Activated CD4-positive, alpha-beta T cell treated with anti-CD3 and anti-CD28 coated beads, Interleukin-2, amount 10 ng/mL, durations not matched to agents 7 days and 5 days (primary cell): ENCODE measurements around the gene IFRD1. TPM values are rescaled to one million over a fixed set of nuclear protein-coding genes. Genes with fewer than 3 reads are reported as not detected.

Experiments used
- CTCF ChIA-PET: fragments of 350-600 bp; sonication (Branson Sonifier 250); formaldehyde crosslinking; loops from one replicate; lab custom pipeline; 2021; ENCODE audit warnings: antibody characterized with exemption; lab: Charles Lee
- POLR2A ChIA-PET: fragments of 350-600 bp; sonication (Branson Sonifier 250); formaldehyde crosslinking; loops from one replicate; lab custom pipeline; 2021; ENCODE audit warnings: antibody characterized with exemption; lab: Charles Lee
- DNase-seq: peaks from one replicate; pipeline ENCODE4 v3.0.0-alpha.2; 2020
- H3K27ac Mint-ChIP-seq: one replicate; pipeline ENCODE4 v1.8.0; 2021; ENCODE audit warnings: mild to moderate bottlenecking, moderate library complexity, mixed read lengths
- H3K27me3 Mint-ChIP-seq: one replicate; pipeline ENCODE4 v1.8.0; 2021; ENCODE audit warnings: mixed read lengths
- H3K36me3 Mint-ChIP-seq: one replicate; pipeline ENCODE4 v1.8.0; 2021; ENCODE audit warnings: low read depth, mixed read lengths
- H3K4me1 Mint-ChIP-seq: one replicate; pipeline ENCODE4 v1.8.0; 2021; ENCODE audit warnings: mixed read lengths
- H3K4me3 Mint-ChIP-seq: one replicate; pipeline ENCODE4 v1.8.0; 2021; ENCODE audit warnings: mild to moderate bottlenecking, moderate library complexity, mixed read lengths
- H3K9me3 Mint-ChIP-seq: one replicate; pipeline ENCODE4 v1.8.0; 2021; ENCODE audit warnings: mixed read lengths
- total RNA-seq, 2 experiments: library from RNA; stranded (reverse); gene quantifications; one replicate each; pipeline ENCODE4 v1.2.3, GENCODE V29; 2021

Gene IFRD1
- total RNA-seq, 2 experiments from 2014 or later, result 26.5 to 28.6 TPM

DNA sequence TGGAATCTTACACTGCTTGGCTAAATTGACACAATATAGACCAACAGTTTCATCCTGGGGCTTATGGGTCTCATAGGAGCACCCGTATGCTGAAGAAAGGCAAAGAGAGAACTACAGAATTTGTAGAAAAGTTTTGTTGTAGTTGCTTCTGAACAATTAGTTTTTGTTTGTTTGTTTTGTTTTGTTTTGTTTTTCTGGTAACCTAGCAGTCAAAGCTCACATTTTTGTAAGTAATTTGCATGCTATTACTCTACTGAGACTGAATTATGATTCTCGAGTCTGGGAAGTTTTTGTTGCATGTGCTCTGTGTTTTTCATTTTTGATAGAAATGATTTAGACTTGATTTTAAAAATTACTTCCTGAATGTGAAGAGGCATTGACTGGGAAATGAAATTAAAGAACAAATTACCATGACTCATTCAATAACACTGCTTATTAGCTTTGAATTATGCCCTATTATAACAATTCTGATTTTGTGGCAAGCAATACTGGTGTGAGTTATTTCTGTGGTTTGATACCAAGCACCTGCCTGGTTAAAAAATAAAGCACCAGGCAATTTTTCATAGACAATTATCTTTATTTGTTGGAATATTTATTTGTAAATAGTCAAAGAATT lies 31.0 kb downstream of the IFRD1 start:
- Mint-ChIP-seq H3K9me3 (no peaks in the 10 kb centered on the region), H3K27ac (no peak overlapping the region), H3K4me1 (peaks cover 7% of the 10 kb centered on the region), H3K27me3 (no peaks in the 10 kb centered on the region), H3K36me3 (peaks cover under 1% of the 10 kb centered on the region), H3K4me3 (no peak overlapping the region)
- ChIA-PET CTCF (no interaction called here), POLR2A (no interaction called here)
- DNase-seq, result no peak

DNA sequence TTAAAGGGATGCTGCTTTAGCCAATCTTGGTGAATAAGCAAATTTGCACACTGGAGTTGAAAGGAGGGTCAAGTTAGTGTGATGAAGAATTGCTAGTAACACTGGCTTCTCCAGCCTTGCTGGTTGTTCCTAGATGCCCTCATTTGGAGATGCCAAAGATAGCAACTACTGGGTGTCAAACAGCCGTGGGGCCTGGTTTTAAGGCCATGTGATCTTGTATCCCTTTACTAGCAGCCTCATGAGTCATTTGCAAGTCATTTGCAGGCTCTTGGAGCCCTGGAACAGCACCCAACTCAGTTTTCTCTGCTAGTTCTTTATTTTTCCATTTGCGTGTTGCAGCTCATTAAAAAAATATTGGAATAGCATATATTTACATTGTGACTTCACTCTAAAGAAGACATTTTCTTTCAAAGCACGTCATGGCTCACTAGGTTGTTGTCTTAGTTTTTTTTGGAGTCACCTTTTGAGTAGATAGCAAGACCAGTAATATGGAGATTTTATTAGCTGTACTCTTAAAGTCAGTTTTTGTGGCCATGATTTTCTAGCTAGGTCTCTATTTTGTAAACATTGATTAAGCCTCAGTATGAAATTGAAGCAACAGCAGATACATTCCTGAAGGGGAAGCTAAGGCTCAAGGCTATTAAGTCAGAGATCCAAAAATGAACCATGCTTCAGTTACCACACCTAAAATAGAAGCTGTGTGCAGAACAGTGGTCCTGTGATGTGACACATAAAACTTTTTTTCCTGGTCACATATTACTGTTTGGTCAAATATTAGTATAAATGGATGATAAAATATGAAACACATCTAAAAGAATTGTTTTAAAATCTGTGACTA lies 31.8 kb downstream of the IFRD1 start:
- Mint-ChIP-seq H3K27me3 (no peaks in the 10 kb centered on the region), H3K4me3 (no peak overlapping the region), H3K36me3 (no peaks in the 10 kb centered on the region), H3K4me1 (peaks cover 7% of the 10 kb centered on the region), H3K9me3 (no peaks in the 10 kb centered on the region), H3K27ac (no peak overlapping the region)
- ChIA-PET CTCF (no interaction called here), POLR2A (no interaction called here)
- DNase-seq, result no peak

DNA sequence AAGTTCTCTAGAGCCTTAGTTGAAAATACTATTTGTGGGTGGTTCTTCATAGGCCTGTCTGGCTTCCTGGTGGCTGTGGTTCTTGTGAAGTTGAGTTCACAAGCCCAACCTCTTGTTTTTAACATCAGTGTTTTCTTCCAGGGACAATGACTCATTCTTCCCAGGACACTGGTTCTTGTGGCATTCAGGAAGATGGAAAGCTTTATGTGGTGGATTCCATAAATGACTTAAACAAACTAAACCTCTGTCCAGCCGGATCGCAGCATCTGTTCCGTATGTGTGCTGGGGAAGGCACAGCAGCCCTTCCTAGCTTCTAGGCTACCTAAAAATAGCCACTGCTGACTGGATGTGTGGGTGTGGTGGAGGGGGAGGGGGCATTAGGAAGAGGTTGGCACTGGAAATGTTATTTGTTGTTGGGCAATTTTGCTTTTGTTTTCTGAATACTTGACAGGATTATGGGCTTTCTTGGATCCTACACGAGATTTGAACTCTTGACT lies 34.5 kb downstream of the IFRD1 start:
- no peak for DNase-seq
- Mint-ChIP-seq H3K36me3 (no peaks in the 10 kb centered on the region), H3K9me3 (no peaks in the 10 kb centered on the region), H3K4me3 (no peak overlapping the region), H3K27me3 (no peaks in the 10 kb centered on the region), H3K27ac (no peak overlapping the region), H3K4me1 (peaks cover 7% of the 10 kb centered on the region)
- ChIA-PET CTCF (no interaction called here), POLR2A (no interaction called here)

DNA sequence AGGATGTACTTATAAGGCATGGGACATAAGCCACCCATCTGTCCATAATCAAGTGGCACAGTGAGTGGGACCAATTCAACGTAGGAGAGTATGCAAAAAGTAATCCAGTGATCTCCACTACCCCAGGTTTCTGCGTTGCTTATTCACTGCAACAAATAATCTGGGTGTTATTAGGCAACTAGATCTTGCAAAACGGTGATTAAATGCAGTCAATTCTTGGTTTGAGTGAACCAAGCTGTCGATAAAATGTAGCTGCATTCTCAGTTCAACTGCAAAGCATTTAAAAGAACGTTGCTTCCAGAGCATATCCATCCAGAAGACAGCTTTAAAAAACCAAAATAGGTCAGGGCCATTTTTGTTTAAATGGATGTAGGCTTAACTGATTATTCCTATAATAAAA lies 35.5 kb downstream of the IFRD1 start:
- no peaks in the 10 kb centered on the region for H3K36me3 Mint-ChIP-seq
- no peak overlapping the region for H3K27ac Mint-ChIP-seq
- H3K27me3 Mint-ChIP-seq, result no peaks in the 10 kb centered on the region
- no peak overlapping the region for H3K4me3 Mint-ChIP-seq
- no peak for DNase-seq
- POLR2A ChIA-PET, result no interaction called here
- H3K9me3 Mint-ChIP-seq, result no peaks in the 10 kb centered on the region
- CTCF ChIA-PET, result no interaction called here
- H3K4me1 Mint-ChIP-seq, result peaks cover 7% of the 10 kb centered on the region

DNA sequence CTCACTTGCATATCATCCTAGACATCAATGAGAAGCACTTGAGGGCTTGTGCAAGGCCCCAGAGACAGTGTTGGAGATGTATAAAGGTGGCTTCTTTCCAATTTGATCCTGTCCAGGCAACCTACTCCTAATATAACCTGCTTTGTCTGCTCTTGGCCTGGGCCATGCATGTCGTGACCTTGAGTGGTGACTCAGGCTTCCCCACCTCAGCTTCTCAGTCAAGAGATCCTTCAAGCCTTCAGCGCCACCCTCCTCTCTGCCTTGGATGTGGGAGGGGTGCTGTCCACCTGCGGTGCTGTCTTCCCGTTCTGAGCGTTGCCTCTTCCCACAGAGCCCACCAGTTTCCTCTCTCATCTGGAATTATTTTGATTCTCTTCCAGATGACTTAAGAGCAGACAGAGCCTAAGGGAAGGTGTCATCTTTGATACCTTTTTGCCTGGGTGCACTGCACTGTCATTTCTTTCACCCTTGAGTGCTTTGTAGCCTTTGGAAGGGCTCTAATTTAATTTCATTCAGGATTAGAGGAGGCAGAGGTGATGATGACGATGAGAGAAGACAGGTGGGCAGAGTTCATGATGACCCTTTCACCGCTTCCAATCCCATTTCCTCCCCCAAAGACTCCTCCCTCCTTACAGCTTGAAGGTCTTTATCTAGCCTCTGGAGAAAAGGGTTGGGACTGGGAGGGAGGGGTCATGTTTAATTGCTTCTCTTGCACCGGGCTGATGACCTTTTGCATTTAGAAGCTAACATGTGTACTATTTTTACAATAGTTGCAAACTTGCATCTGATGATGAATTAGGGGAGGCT lies 37.4 kb downstream of the IFRD1 start:
- H3K4me3 Mint-ChIP-seq, result no peak overlapping the region
- ChIA-PET POLR2A (interaction anchor here (0.6 kb wide), 1 partner anchor 12 kb away, joined by 3 read pairs; no protein-coding TSS in a partner anchor), CTCF (interaction anchor here (0.6 kb wide), 1 partner anchor 677 kb away, joined by 3 read pairs; no protein-coding TSS in a partner anchor)
- no peak overlapping the region for H3K27ac Mint-ChIP-seq
- no peaks in the 10 kb centered on the region for H3K27me3 Mint-ChIP-seq
- DNase-seq, result no peak
- peaks cover 7% of the 10 kb centered on the region for H3K4me1 Mint-ChIP-seq
- H3K9me3 Mint-ChIP-seq, result no peaks in the 10 kb centered on the region
- no peaks in the 10 kb centered on the region for H3K36me3 Mint-ChIP-seq

DNA sequence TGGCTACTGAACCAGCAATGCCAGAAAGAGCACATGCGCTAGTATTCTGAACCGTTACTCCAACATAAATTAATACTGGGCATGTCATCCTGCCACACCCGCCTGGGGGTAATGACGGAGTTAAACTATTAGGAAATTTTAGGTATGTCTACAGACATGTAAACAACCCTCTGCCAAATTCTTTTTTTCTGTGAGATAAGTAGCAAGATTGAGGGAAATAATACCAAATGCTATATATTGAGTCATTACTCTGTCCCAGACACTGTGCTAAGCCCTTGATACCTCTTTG lies 37.9 kb downstream of the IFRD1 start:
- no peaks in the 10 kb centered on the region for H3K36me3 Mint-ChIP-seq

DNA sequence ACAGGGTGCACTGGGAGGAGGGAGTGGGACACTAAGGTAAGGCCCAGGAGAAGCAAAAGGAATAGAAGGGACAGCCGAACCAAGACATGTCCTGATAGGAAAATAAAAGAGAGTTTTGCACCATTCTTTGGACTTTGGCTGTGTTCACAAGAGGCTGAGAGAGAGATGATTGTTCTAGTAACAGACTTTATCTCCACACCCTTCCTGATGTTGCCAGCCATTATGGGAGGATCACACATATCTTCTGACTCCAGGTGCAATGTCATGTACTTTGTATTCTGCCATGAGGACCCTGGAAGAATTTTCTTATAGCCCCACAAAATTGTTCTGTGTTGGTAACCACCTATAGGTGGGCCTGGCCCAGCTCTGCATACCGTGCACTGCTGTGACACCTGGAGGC lies 41.9 kb downstream of the IFRD1 start:
- H3K9me3 Mint-ChIP-seq, result no peaks in the 10 kb centered on the region

More for the DNA sequence above, 37.9 kb downstream of the IFRD1 start:
- H3K4me1 Mint-ChIP-seq, result peaks cover 7% of the 10 kb centered on the region
- DNase-seq, result no peak
- no peak overlapping the region for H3K27ac Mint-ChIP-seq
- no peaks in the 10 kb centered on the region for H3K9me3 Mint-ChIP-seq
- no peaks in the 10 kb centered on the region for H3K27me3 Mint-ChIP-seq
- ChIA-PET CTCF (no interaction called here), POLR2A (no interaction called here)
- H3K4me3 Mint-ChIP-seq, result no peak overlapping the region

DNA sequence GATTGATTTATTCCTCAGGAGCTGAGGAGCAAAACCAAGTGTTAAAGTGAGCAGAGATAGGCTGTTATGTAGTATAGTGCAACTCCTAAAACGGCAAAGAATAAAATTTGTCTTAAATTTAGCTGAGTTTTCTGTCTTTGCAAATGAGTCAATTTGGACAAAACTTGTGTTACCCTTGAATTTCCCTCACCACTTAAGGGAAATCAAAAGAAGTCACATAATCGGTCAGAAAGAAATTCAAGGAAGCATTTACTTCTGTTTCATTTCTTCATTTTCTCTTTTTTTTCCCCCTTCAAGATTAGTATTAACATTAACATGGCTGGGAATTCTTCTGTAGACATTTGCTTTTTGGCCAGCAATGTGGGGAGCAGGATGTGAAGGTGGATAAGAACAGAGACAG lies 44.4 kb downstream of the IFRD1 start:
- ChIA-PET CTCF (no interaction called here), POLR2A (no interaction called here)
- H3K36me3 Mint-ChIP-seq, result no peaks in the 10 kb centered on the region
- DNase-seq, result no peak
- no peak overlapping the region for H3K27ac Mint-ChIP-seq
- peaks cover 22% of the 10 kb centered on the region for H3K27me3 Mint-ChIP-seq
- H3K4me1 Mint-ChIP-seq, result no peaks in the 10 kb centered on the region
- H3K4me3 Mint-ChIP-seq, result no peak overlapping the region
- no peaks in the 10 kb centered on the region for H3K9me3 Mint-ChIP-seq

More for the DNA sequence above, 41.9 kb downstream of the IFRD1 start:
- ChIA-PET CTCF (no interaction called here), POLR2A (no interaction called here)
- no peak for DNase-seq
- Mint-ChIP-seq H3K27ac (no peak overlapping the region), H3K4me3 (no peak overlapping the region), H3K4me1 (no peaks in the 10 kb centered on the region), H3K27me3 (peaks cover 17% of the 10 kb centered on the region), H3K36me3 (no peaks in the 10 kb centered on the region)

DNA sequence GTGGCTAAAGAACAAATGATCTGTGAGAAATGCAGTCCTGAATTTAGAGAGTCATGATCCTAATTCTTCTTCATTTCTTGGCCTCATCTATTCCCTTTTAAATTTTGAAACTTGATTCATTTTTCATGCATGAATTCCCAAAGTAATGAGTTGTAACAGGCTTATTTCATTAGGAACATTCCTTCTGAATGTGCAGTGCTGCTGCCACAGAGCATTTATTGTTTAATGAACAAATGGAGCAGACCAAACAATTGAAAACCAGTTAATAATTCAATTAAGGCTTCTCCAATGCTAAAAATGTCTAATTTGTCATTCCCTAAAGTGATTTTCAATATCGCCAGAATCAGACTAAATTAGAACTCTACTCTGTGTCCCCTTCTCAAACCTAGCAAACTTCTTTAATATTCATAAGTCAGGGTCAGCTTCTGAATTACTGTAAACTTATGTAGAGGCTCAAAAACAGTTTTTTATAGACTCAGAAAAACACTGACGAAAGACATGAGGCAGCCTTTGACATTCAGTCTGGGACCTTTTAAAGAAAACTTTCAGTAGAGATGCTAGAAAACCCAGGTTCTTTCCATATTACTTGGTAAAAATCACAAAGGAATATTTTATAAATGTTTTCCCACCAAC lies 45.0 kb downstream of the IFRD1 start:
- ChIA-PET CTCF (interaction anchor here (1.6 kb wide), 1 partner anchor 15 kb away, joined by 9 read pairs; no protein-coding TSS in a partner anchor), POLR2A (no interaction called here)
- H3K27me3 Mint-ChIP-seq, result peaks cover 22% of the 10 kb centered on the region
- no peak for DNase-seq
- H3K9me3 Mint-ChIP-seq, result no peaks in the 10 kb centered on the region
- no peaks in the 10 kb centered on the region for H3K4me1 Mint-ChIP-seq
- no peak overlapping the region for H3K27ac Mint-ChIP-seq
- H3K36me3 Mint-ChIP-seq, result no peaks in the 10 kb centered on the region
- H3K4me3 Mint-ChIP-seq, result no peak overlapping the region

DNA sequence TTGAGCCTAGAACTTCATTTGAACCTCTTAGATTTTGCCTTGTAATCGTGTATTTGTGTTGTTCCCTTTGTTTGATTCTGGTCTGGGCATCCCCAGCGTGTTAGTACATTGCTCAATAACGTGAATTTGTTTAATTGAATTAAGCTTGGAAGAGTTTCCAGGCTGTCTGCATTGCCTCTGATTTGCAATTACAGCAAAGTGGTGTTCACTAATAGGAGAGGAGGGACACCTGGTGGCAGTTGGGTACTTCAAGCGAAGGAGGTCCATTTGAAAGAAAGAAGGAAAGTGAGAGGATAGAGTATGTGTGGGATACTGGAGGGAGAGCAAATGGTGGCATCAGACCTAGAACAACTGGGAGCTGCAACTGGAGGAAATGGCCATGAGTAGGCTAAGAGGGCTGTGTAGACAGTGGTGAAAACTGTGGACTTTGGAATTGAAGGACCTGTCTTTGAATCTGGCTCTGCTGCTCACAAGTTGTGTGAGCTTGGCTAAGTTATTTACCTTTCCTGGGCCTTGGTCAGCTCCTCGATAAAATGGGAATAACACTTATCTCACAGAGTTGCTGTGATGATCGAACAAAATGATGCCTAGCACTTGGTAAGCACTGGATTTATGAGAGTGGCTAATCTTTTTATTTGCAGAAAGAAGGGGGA lies 45.7 kb downstream of the IFRD1 start:
- peaks cover 22% of the 10 kb centered on the region for H3K27me3 Mint-ChIP-seq
- H3K9me3 Mint-ChIP-seq, result no peaks in the 10 kb centered on the region
- CTCF ChIA-PET, result interaction anchor here (1.6 kb wide), 1 partner anchor 14 kb away, joined by 9 read pairs; no protein-coding TSS in a partner anchor
- H3K27ac Mint-ChIP-seq, result no peak overlapping the region
- no peaks in the 10 kb centered on the region for H3K4me1 Mint-ChIP-seq
- DNase-seq, result peak; percentile 39
- no peaks in the 10 kb centered on the region for H3K36me3 Mint-ChIP-seq
- no peak overlapping the region for H3K4me3 Mint-ChIP-seq
- POLR2A ChIA-PET, result no interaction called here

DNA sequence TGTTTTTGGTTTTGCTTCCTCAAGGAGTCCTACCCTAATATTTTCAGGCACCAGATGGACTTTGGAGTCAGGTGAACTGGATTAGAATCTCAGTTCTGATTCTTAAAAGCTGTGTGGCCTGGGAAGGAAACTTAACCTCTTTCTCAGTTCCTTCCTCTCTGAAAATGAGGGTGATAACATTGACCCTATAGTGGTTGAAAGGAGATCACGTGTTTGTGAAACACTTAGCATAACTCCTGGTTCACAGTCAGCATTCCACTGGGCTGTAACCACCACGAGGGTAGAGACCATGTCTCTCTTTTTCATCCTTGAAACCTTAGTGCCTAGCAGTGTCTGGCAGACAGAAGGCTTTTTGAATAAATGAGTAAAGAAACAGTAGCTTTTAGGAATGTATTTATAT lies 47.2 kb downstream of the IFRD1 start:
- H3K36me3 Mint-ChIP-seq, result no peaks in the 10 kb centered on the region
- ChIA-PET CTCF (interaction anchor here (1.5 kb wide), 1 partner anchor 29 kb away, joined by 3 read pairs; no protein-coding TSS in a partner anchor), POLR2A (no interaction called here)
- H3K4me3 Mint-ChIP-seq, result no peak overlapping the region
- H3K27ac Mint-ChIP-seq, result no peak overlapping the region
- DNase-seq, result no peak
- peaks cover 22% of the 10 kb centered on the region for H3K27me3 Mint-ChIP-seq
- H3K4me1 Mint-ChIP-seq, result no peaks in the 10 kb centered on the region
- H3K9me3 Mint-ChIP-seq, result no peaks in the 10 kb centered on the region

DNA sequence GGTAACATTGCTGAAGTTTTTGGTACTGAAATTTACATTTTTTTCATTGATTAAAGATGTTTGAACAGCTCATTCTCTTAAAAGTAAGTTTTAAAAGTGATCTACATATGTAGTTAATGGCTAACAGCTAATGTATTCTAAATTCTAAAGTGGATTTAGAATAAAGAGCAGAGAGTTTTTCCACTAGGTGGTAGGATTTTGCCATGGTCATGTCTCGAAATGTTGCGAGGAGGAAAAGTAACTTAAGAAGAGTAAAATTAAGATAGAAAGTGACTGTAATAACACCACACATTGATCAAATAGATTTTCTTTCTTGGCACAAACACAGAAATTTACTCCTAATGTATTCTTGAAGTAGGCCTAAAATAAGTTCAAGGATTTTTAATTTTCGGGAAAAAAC lies 50.4 kb downstream of the IFRD1 start:
- no peak overlapping the region for H3K27ac Mint-ChIP-seq
- H3K27me3 Mint-ChIP-seq, result peaks cover 20% of the 10 kb centered on the region
- ChIA-PET POLR2A (no interaction called here), CTCF (interaction anchor here (0.6 kb wide), 1 partner anchor 284 kb away, joined by 4 read pairs; no protein-coding TSS in a partner anchor)
- no peaks in the 10 kb centered on the region for H3K4me1 Mint-ChIP-seq
- H3K4me3 Mint-ChIP-seq, result no peak overlapping the region
- H3K36me3 Mint-ChIP-seq, result no peaks in the 10 kb centered on the region
- H3K9me3 Mint-ChIP-seq, result no peaks in the 10 kb centered on the region
- no peak for DNase-seq
